Measurements from ENCODE around the gene FUT8.

Gene FUT8

DNA sequence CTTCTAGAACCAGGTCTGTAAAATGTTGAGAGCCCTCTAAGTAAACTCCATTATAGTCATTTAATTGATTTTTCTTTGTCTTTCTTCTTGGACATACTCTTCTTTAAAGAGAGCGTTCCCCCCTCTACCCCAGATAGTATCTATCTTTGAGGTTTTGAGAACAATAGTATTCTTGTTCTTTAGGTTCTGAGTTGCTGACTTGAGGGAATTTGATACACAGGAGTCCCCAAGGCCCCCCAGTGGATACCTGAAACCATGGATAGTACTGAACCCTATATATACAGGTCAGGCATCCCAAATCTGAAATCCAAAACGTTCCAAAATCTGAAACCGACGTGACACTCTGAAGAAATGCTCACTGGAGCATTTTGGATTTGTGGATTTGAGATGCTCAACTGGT, 65.5 kb downstream of the FUT8 start:
- H3K27ac Mint-ChIP-seq: no peak overlapping the region
- no peak for DNase-seq
- H3K36me3 Mint-ChIP-seq: peaks cover 46% of the 10 kb centered on the region
- H3K9me3 Mint-ChIP-seq: no peaks in the 10 kb centered on the region
- CTCF ChIA-PET: no interaction called here
- no peaks in the 10 kb centered on the region for H3K27me3 Mint-ChIP-seq
- H3K4me3 Mint-ChIP-seq: no peak overlapping the region
- peaks cover 29% of the 10 kb centered on the region for H3K4me1 Mint-ChIP-seq

DNA sequence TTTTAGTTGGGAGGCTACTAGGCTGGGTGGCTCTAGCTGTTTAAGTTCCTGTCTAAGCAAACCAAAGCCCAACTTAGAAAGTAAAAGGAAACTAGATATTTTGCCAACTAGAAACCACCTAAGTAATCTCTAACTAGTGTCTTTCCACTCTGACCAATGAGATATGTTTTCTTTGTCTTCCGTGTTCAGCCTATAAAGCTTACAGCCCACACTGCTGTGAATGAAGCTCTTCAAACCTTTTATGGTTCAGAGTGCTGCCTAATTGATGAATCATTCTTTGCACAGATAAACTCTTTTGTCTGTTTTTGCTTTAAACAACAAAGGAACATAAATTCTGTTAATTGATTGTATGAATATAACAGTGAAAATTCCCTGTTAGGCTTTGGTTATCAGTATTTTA, 66.1 kb downstream of the FUT8 start:
- Mint-ChIP-seq H3K4me1 (peaks cover 29% of the 10 kb centered on the region), H3K9me3 (no peaks in the 10 kb centered on the region), H3K4me3 (no peak overlapping the region), H3K27ac (no peak overlapping the region), H3K27me3 (no peaks in the 10 kb centered on the region), H3K36me3 (peaks cover 48% of the 10 kb centered on the region)
- DNase-seq: no peak
- CTCF ChIA-PET: no interaction called here

DNA sequence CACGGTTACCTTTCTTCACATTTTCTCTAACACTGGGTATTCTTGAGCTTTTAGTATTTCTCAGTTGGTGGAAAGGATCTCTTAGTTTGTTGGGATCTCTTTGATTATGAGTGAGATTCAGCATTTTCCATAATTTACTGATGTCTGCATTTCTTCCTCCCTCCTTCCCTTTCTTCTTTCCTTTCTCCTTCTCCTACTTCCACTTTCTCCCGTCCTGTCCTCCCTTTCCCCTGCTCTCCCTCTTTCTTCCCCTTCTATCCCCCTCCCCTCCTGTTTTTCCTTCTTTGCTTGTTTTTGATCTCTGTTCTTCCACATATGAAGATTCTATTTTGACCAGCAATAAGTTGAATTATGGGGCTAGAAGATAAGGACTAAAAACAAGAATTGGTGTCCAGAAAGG, 66.9 kb downstream of the FUT8 start:
- Mint-ChIP-seq H3K4me3 (no peak overlapping the region), H3K27me3 (no peaks in the 10 kb centered on the region)

DNA sequence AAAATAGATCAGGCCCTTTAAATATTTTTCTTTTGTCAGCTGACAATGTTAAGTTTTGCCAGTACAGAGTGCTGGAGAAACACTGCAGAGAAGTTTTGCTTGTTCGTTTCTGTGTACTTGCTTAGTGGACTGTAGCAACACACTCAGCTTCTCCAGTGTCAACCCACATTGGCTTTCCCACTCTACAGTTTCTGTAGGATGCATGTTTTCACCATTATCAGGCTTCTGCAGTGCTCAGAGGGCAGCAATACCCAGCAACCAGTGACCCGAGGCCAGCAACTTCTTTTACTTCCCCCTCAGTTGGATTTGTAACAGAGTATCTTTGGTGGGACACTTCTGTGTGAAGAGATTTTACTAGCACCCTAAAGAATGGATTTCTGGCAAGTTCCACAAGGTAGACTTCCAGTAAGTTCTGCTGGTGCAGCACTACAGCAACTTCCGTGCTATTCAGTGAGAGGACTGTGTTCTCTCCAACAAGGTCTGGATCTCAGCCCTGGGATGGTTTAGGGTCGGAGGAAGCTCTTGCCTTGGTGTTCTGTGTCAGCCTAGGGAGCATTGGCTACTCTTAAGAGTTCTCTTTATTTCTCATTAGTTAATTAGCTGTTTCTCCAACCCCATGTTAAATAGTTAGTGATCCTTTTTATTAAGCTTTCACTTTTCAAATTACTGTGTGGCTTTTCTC, 70.4 kb downstream of the FUT8 start:
- Mint-ChIP-seq H3K36me3 (peaks cover 43% of the 10 kb centered on the region), H3K27me3 (no peaks in the 10 kb centered on the region), H3K9me3 (no peaks in the 10 kb centered on the region), H3K27ac (no peak overlapping the region), H3K4me3 (no peak overlapping the region), H3K4me1 (peaks cover 21% of the 10 kb centered on the region)
- DNase-seq: no peak
- CTCF ChIA-PET: no interaction called here

More for the DNA sequence above, 66.9 kb downstream of the FUT8 start:
- Mint-ChIP-seq H3K36me3 (peaks cover 44% of the 10 kb centered on the region), H3K9me3 (no peaks in the 10 kb centered on the region), H3K4me1 (peaks cover 27% of the 10 kb centered on the region), H3K27ac (peak overlapping the region; percentile 42)
- CTCF ChIA-PET: no interaction called here
- no peak for DNase-seq

DNA sequence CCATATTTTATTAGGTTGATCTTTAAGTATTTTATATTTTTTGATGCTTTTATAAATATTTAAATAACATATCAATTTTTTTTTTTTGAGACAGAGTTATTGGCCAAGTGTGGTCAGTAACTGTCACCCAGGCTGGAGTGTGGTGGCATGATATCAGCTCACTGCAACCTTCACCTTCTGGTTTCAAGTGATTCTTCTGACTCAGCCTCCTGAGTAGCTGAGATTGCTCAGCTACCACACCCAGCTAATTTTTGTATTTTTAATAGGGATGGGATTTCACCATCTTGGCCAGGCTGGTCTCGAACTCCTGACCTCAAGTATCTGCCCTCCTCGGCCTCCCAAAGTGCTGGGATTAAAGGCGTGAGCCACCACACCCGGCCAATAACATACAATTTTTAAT, 71.1 kb downstream of the FUT8 start:
- no peak for DNase-seq
- no peak overlapping the region for H3K4me3 Mint-ChIP-seq
- H3K27ac Mint-ChIP-seq: no peak overlapping the region
- CTCF ChIA-PET: no interaction called here
- no peaks in the 10 kb centered on the region for H3K9me3 Mint-ChIP-seq
- H3K36me3 Mint-ChIP-seq: peaks cover 42% of the 10 kb centered on the region
- H3K4me1 Mint-ChIP-seq: peaks cover 16% of the 10 kb centered on the region
- H3K27me3 Mint-ChIP-seq: no peaks in the 10 kb centered on the region

DNA sequence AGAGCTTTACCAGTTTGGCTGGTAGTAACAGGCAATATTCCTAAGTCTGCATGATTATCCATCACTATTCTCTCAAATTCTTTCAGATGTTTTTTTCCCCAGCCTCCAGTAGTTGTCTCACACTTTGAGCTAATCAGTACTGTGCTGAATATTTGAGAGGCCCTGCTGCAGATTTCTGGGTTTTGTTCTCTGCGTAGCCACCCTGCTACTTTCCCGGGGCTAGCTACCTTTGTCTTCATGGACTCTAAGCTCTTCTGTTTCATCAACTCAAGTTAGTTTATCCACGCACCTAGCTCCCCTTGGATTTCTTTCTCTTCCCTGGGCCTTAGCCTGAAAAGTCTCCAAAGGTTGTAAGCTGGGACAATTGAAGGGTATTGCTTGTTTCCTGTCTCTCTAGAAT, 73.0 kb downstream of the FUT8 start:
- Mint-ChIP-seq H3K9me3 (no peaks in the 10 kb centered on the region), H3K4me3 (no peak overlapping the region), H3K4me1 (peaks cover 4% of the 10 kb centered on the region), H3K27me3 (no peaks in the 10 kb centered on the region), H3K27ac (no peak overlapping the region), H3K36me3 (peaks cover 28% of the 10 kb centered on the region)
- CTCF ChIA-PET: no interaction called here
- no peak for DNase-seq

DNA sequence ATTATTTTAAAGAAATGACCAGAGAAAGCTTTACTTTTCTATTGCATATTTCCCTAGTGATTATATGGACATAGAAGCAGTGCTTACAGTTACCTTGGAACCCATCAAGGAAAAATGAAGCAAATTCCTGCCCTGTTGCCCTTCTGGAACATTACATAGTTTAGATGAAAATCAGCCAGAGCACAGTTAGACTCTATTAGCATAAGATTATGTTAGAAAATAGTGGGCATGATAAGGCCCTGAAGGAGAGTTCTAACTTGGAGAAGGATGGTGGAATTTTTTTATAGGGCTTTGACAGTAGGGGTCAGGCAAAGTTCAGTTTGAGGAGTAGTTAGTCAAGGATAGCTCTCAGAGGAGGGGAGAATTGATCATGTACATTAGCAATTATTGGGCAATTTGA, 74.3 kb downstream of the FUT8 start:
- Mint-ChIP-seq H3K27me3 (no peaks in the 10 kb centered on the region), H3K4me3 (no peak overlapping the region), H3K9me3 (no peaks in the 10 kb centered on the region), H3K4me1 (peaks cover 4% of the 10 kb centered on the region), H3K27ac (no peak overlapping the region), H3K36me3 (peaks cover 30% of the 10 kb centered on the region)
- no peak for DNase-seq
- CTCF ChIA-PET: no interaction called here

DNA sequence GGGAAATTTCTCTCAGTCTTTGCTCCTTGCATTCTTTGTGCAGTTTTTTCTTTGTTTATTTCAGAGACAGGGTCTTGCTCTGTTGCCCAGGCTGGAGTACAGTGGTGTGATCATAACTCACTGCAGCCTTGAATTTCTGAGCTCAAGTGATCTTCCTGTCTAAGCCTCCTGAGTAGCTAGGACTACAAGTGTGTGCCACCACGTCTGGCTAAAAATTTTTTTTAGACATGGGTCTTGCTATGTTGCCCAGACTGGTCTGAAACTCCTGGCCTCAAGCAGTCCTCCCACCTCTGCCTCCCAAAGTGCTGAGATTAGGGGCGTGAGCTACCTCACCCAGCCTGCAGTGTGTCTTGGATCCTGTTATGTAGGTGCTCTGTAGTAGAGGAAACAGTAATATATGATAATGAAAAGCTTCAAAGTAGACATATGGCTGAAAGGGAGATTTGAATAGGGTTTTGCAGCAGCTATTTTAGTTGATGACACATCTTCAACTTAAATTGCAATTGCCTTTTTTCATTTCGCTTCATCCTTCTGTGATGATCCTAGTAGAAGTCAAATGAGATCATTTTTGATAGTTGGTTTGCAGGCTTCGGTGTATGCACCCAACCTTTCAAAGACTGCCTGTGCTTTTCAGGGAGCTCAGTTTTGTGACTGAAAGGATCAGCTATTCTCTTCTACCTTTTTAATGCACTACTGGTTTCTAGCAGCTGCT, 75.4 kb downstream of the FUT8 start:
- peaks cover 27% of the 10 kb centered on the region for H3K36me3 Mint-ChIP-seq
- no peak overlapping the region for H3K4me3 Mint-ChIP-seq
- H3K27ac Mint-ChIP-seq: peak overlapping the region; percentile 63
- H3K9me3 Mint-ChIP-seq: no peaks in the 10 kb centered on the region
- no peaks in the 10 kb centered on the region for H3K27me3 Mint-ChIP-seq
- no peak for DNase-seq
- H3K4me1 Mint-ChIP-seq: peaks cover 6% of the 10 kb centered on the region
- CTCF ChIA-PET: interaction anchor here (0.8 kb wide), 1 partner anchor 73 kb away, joined by 3 read pairs; no protein-coding TSS in a partner anchor

DNA sequence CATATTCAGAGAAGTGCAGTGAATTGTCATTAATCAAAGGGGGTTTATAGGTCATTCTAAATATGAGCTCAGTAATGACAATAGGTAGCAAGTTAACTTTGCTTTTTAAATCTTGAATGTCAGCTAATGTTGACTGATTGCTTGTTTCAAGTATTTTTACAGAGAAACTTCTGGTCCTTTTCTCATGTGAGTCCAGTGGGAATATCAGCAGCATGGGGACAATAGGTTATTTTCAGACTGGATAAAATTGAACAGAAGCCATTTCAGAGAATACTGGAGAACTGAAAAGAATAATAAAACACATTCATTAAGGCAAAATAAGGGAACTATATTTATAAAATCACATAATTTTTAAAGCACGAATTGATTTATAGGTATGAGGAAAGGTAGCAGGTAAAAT, 78.7 kb downstream of the FUT8 start:
- Mint-ChIP-seq H3K4me3 (no peak overlapping the region), H3K27me3 (no peaks in the 10 kb centered on the region), H3K4me1 (peaks cover 6% of the 10 kb centered on the region), H3K9me3 (peaks cover 3% of the 10 kb centered on the region), H3K36me3 (peaks cover 27% of the 10 kb centered on the region), H3K27ac (no peak overlapping the region)
- no peak for DNase-seq
- CTCF ChIA-PET: no interaction called here

DNA sequence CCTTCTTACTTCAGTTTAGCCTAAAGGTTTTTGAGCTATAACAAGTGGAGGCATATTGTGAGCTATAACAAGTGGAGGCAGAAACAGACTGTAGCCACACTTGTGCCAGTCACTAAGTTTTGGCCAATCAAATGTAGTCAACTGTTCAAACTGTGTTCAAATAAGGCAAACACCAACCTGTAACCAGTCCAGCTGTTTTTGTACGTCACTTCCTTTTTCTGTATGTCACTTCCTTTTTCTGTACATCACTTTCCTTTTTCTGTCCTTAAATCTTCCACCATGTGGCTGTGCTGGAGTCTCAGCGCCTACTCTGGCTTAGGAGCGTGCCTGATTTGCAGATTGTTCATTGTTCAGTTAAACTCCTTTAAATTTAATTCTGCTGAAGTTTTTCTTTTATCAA, 79.7 kb downstream of the FUT8 start:
- Mint-ChIP-seq H3K27ac (no peak overlapping the region), H3K9me3 (peaks cover 8% of the 10 kb centered on the region), H3K36me3 (peaks cover 31% of the 10 kb centered on the region)

DNA sequence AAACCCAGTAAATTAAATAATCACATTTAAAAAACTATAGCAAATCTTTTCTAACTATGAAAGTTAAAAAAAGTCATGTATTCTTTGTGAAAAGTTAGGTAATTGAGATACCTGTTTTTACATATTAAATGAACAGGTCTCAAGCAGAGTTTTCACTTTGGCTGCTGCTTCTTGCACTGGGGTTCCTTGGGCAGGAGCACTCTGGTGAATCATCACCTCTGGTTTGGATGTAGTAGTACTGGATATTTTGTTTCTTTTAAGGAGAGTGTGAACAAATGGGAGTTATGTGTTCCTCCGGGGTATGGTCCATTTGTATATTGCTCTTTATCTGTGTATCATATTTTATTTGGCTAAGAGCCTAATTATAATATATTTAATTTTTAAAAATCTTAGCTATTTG, 82.7 kb downstream of the FUT8 start:
- Mint-ChIP-seq H3K36me3 (peaks cover 31% of the 10 kb centered on the region), H3K4me1 (peaks cover 4% of the 10 kb centered on the region), H3K27ac (no peak overlapping the region)

More for the DNA sequence above, 79.7 kb downstream of the FUT8 start:
- CTCF ChIA-PET: interaction anchor here (1.0 kb wide), 1 partner anchor 77 kb away, joined by 3 read pairs; no protein-coding TSS in a partner anchor
- no peak for DNase-seq
- peaks cover 6% of the 10 kb centered on the region for H3K4me1 Mint-ChIP-seq
- H3K27me3 Mint-ChIP-seq: no peaks in the 10 kb centered on the region
- no peak overlapping the region for H3K4me3 Mint-ChIP-seq

DNA sequence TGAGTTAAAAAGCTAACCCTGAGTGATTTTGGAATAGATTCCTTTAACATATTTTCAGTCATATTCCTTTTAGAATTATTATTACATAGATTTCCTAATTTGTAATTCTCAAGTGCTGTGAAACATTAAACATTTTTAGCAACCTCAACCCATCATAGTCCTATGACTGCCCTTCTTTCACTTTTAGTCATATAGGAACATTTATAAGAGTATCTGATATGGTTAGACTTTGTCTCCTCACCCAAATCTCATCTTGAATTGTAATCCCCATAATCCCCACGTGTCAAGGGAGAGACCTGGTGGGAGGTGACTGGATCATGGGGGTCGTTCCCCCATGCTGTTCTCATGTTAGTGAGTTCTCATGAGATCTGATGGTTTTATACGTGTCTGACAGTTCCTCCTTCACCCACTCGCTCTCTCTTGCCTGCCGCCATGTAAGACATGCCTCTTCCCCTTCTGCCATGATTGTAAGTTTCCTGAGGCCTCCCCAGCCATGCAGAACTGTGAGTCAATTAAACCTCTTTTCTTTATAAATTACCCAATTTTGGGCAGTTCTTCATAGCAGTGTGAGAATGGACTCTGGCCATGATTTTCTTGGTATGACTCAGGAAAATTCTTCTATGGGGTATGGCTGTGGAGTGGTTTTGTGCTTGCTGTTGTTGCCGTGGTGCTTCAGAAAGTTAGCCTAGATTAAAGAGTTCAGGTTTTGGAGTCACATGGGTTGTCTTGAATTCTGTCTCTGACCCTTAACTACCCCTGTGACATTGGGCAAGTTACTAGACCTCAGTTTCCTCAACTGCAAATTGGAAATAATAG, 83.9 kb downstream of the FUT8 start:
- H3K9me3 Mint-ChIP-seq: peaks cover 8% of the 10 kb centered on the region
- H3K27ac Mint-ChIP-seq: no peak overlapping the region
- CTCF ChIA-PET: no interaction called here
- H3K36me3 Mint-ChIP-seq: peaks cover 26% of the 10 kb centered on the region
- H3K27me3 Mint-ChIP-seq: no peaks in the 10 kb centered on the region
- peaks cover 7% of the 10 kb centered on the region for H3K4me1 Mint-ChIP-seq
- no peak overlapping the region for H3K4me3 Mint-ChIP-seq
- no peak for DNase-seq

More for the DNA sequence above, 82.7 kb downstream of the FUT8 start:
- Mint-ChIP-seq H3K4me3 (no peak overlapping the region), H3K27me3 (no peaks in the 10 kb centered on the region), H3K9me3 (peaks cover 8% of the 10 kb centered on the region)
- no peak for DNase-seq
- CTCF ChIA-PET: no interaction called here

DNA sequence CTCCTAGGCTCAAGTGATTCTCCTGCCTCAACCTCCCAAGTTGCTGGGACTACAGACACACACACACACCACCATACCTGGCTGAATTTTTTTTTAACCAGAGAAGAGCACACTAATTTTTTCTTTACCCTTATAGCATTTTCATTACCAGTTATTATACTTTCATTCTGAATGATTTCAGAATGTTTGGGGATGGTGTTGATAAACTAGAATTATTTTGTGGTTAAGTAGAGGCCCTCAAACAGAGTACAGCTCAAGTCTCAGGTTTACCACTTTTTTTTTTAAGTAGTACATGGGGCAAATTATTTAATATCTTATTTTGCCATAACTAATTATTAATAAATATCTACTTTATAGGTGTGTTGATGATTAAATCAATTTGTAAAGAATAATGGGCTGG, 86.6 kb downstream of the FUT8 start:
- Mint-ChIP-seq H3K4me3 (no peak overlapping the region), H3K36me3 (peaks cover 19% of the 10 kb centered on the region), H3K9me3 (peaks cover 8% of the 10 kb centered on the region), H3K27ac (no peak overlapping the region), H3K4me1 (peaks cover 8% of the 10 kb centered on the region), H3K27me3 (no peaks in the 10 kb centered on the region)
- DNase-seq: no peak
- CTCF ChIA-PET: interaction anchor here (1.0 to 1.3 kb wide), 2 partner anchors 9 to 84 kb away, joined by 3 read pairs; no protein-coding TSS in a partner anchor

DNA sequence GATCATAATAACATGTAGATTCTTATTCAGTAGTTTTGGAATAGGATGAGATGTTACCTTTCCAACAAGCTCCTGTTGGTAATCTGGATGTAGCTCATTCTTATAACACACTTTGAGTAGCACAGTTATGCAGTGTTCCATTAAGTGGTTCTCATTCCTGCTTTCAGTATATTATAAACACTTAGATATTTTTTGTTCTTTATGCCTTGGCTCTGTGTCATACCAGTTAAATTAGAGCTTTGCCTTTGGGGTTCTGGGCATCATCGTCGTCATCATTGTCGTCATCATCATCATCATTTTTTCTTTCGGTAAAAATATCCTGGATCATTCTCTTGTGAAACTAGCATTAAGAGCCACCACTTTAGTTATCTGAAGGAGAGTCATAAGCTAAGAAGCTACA, 87.5 kb downstream of the FUT8 start:
- CTCF ChIA-PET: interaction anchor here (1.0 to 1.3 kb wide), 2 partner anchors 10 to 85 kb away, joined by 3 read pairs; no protein-coding TSS in a partner anchor
- H3K4me1 Mint-ChIP-seq: peaks cover 10% of the 10 kb centered on the region
- no peak for DNase-seq
- H3K4me3 Mint-ChIP-seq: no peak overlapping the region
- no peak overlapping the region for H3K27ac Mint-ChIP-seq
- H3K27me3 Mint-ChIP-seq: no peaks in the 10 kb centered on the region
- H3K9me3 Mint-ChIP-seq: peaks cover 8% of the 10 kb centered on the region
- H3K36me3 Mint-ChIP-seq: peaks cover 21% of the 10 kb centered on the region
